Measurements from ENCODE around the gene HBD. TPM values are rescaled to one million over a fixed set of nuclear protein-coding genes. Genes with fewer than 3 reads are reported as not detected.
"Not testable (repeated sequence)": the region's sequence is repeated elsewhere in the genome, so short reads cannot be mapped to it uniquely, and the experiment has no call there.

HBD gene
- total and polyA plus RNA-seq, 2 experiments from 2014 or later: 2.8 TPM; not detected in 1

GRCh38 chr11:5265832-5266231, 31.5 kb upstream of the HBD start:
- Histone ChIP-seq H3K4me1 (ENCODE audit: low read depth) (no peaks in the 10 kb centered on the region), H3K36me3 (no peaks in the 10 kb centered on the region), H3K27ac (no peak overlapping the region), H3K27me3 (no peaks in the 10 kb centered on the region), H3K4me3 (no peak overlapping the region), H3K9me3 (ENCODE audit: low read depth) (no peaks in the 10 kb centered on the region)
- TF ChIP-seq CTCF (IDR thresholded peaks at IDR 0.05; ENCODE audit: low read depth, low read length): no peak
- no peak for DNase-seq (ENCODE audit: low read depth in 1 of 2, low spot score in 1 of 2)

DNA sequence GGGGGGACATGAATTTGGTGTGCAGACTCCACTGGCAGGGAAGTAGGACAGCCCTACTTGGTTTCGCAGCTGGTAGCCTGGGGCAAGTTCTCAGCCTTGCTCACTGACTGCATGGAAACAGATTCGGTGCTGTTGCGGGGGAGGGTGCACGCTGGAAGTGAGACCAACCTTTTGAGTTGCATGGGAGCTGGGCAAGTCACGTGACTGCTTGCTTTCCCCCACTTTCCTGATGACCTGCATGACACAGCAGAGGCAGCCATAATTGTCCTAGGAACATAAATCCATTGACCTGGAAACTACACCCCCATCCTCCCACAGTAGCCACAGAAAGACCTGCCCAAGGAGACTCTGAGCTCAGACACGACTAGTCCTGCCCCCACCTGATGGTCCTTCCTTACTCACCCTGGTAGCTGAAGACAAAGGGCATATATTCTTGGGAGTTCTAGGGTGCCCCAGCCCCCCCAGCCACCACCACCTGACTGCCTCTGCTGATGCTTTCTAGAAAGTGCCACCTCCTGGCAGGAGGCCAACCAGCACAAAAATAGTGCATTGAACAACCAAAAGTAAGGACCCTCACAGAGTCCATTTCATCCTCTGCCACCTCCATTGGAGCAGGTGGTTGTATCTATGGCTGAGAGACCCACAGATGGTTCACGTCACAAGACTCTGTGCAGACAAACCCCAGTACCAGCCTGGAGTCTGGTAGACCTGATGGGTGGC, 24.4 kb upstream of the HBD start:
- no peaks in the 10 kb centered on the region for H3K9me3 ChIP-seq (ENCODE audit: low read depth)
- no peaks in the 10 kb centered on the region for H3K27me3 ChIP-seq
- no peaks in the 10 kb centered on the region for H3K36me3 ChIP-seq
- no peak overlapping the region for H3K4me3 ChIP-seq
- TF ChIP-seq CTCF (IDR thresholded peaks at IDR 0.05; ENCODE audit: low read depth, low read length): no peak
- DNase-seq (ENCODE audit: low read depth in 1 of 2, low spot score in 1 of 2): no peak
- no peak overlapping the region for H3K27ac ChIP-seq
- H3K4me1 ChIP-seq (ENCODE audit: low read depth): no peaks in the 10 kb centered on the region

- H3K9me3 ChIP-seq (ENCODE audit: low read depth): no peaks in the 10 kb centered on the region
- DNase-seq (ENCODE audit: low read depth in 1 of 2, low spot score in 1 of 2): no peak
- H3K27me3 ChIP-seq: no peaks in the 10 kb centered on the region
- no peak overlapping the region for H3K27ac ChIP-seq
- TF ChIP-seq CTCF (IDR thresholded peaks at IDR 0.05; ENCODE audit: low read depth, low read length): no peak
- H3K4me1 ChIP-seq (ENCODE audit: low read depth): no peaks in the 10 kb centered on the region
- no peak overlapping the region for H3K4me3 ChIP-seq
- H3K36me3 ChIP-seq: no peaks in the 10 kb centered on the region
Measured at GRCh38 chr11:5257296-5257695, 23.0 kb upstream of the HBD start.

GRCh38 chr11:5254646-5255413, 20.5 kb upstream of the HBD start, which contains the start of gene HBG2:
Gene HBG2, minus strand, starts transcription at chr11:5254781. Its CDS starts 53 bp downstream, at chr11:5254728.
- H3K9me3 ChIP-seq (ENCODE audit: low read depth); H3K4me1 ChIP-seq (ENCODE audit: low read depth); H3K27me3 ChIP-seq; H3K4me3 ChIP-seq; H3K36me3 ChIP-seq; H3K27ac ChIP-seq: not testable (repeated sequence)
- DNase-seq (ENCODE audit: low read depth in 1 of 2, low spot score in 1 of 2): peak in 1 of 2 donors; percentile 51

- H3K27ac ChIP-seq; H3K4me1 ChIP-seq (ENCODE audit: low read depth); H3K4me3 ChIP-seq; H3K27me3 ChIP-seq; H3K9me3 ChIP-seq (ENCODE audit: low read depth); DNase-seq (ENCODE audit: low read depth in 1 of 2, low spot score in 1 of 2); H3K36me3 ChIP-seq: not testable (repeated sequence)
Measured at GRCh38 chr11:5254023-5254422, 19.7 kb upstream of the HBD start.

GRCh38 chr11:5253440-5253839, 19.2 kb upstream of the HBD start:
- not testable (repeated sequence) for H3K27me3 ChIP-seq; H3K27ac ChIP-seq; H3K36me3 ChIP-seq; H3K9me3 ChIP-seq (ENCODE audit: low read depth); H3K4me1 ChIP-seq (ENCODE audit: low read depth); H3K4me3 ChIP-seq; DNase-seq (ENCODE audit: low read depth in 1 of 2, low spot score in 1 of 2)

DNA sequence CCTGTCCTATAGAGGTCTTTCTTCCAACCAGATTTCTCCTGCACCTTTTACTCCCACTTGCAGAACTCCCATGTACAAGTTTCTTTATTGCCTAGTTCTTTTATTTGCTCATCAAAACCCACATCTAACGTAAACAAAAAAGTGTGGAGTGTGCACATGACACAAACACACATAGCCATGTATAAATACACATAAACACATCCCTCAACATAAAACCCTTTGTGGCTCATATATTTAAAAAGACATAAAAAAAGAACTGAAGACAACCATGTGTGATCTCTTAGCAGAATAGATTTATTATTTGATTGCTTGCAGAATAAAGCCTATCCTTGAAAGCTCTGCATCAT, 18.6 kb upstream of the HBD start:
- no peak for DNase-seq (ENCODE audit: low read depth in 1 of 2, low spot score in 1 of 2)
- Histone ChIP-seq H3K9me3 (ENCODE audit: low read depth) (no peaks in the 10 kb centered on the region), H3K27ac (no peak overlapping the region), H3K27me3 (no peaks in the 10 kb centered on the region), H3K36me3 (no peaks in the 10 kb centered on the region), H3K4me3 (no peak overlapping the region), H3K4me1 (ENCODE audit: low read depth) (no peaks in the 10 kb centered on the region)
- TF ChIP-seq CTCF (IDR thresholded peaks at IDR 0.05; ENCODE audit: low read depth, low read length): no peak

Data from cardiac muscle cell (in vitro differentiated cells and primary cell).